HEK293 (cell line): ENCODE results near the gene ITGB8.
"Not testable (repeated sequence)": the region's sequence is repeated elsewhere in the genome, so short reads cannot be mapped to it uniquely, and the experiment has no call there.

Experiments used
- GLI2 ChIP-seq: fragments of 450-650 bp; formaldehyde crosslinking; IDR thresholded peaks from 2 replicates; pipeline ENCODE4; 2017; ENCODE audit warnings: missing biosample characterization, missing genetic modification characterization, low read depth, borderline replicate concordance
- REPIN1 ChIP-seq: fragments of 450-650 bp; formaldehyde crosslinking; IDR thresholded peaks from 2 replicates; pipeline ENCODE4 v1.5.1; 2017; ENCODE audit warnings: missing biosample characterization, missing genetic modification characterization, low read depth
- SETDB1 ChIP-seq: IDR thresholded peaks from one replicate; pipeline ENCODE4 v1.6.1; 2017; ENCODE audit warnings: mild to moderate bottlenecking, low read length, moderate library complexity, mixed read lengths; ENCODE audit not compliant: insufficient read length
- ZNF239 ChIP-seq: fragments of 450-650 bp; formaldehyde crosslinking; IDR thresholded peaks from 2 replicates; pipeline ENCODE4 v1.5.1; 2016; ENCODE audit warnings: missing biosample characterization, missing genetic modification characterization
- ZNF658 ChIP-seq: fragments of 450-650 bp; formaldehyde crosslinking; IDR thresholded peaks from 2 replicates; pipeline ENCODE4; 2016; ENCODE audit warnings: missing biosample characterization, missing genetic modification characterization
- TF ChIP-seq, protein P1 (sequence below): fragments of 450-650 bp; formaldehyde crosslinking; IDR thresholded peaks from 2 replicates; pipeline ENCODE4 v1.5.1; 2016; ENCODE audit warnings: missing biosample characterization, missing genetic modification characterization
- TF ChIP-seq, protein P2 (sequence below): fragments of 450-650 bp; formaldehyde crosslinking; IDR thresholded peaks from 2 replicates; pipeline ENCODE4 v1.5.1; 2016; ENCODE audit warnings: missing biosample characterization, missing genetic modification characterization

DNA sequence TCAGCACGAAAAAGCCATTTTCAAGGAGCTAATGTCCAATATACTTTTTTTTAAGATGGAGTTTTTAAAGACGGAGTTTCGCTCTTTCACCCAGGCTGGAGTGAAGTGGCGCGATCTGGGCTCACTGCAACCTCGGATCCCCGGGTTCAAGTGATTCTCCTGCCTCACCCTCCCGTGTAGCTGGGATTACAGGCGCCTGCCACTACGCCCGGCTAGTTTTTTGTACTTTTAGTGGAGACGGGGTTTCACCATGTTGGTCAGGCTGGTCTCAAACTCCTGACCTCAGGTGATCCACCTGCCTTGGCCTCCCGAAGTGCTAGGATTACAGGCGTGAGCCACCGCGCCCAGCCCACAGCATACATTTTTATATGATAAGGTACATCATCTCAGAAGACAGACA lies 28.4 kb upstream of the ITGB8 start:
- not testable (repeated sequence) for TF ChIP-seq ZNF658 (tag by site-specific recombination); REPIN1 (tag by site-specific recombination); GLI2 (tag by site-specific recombination); ZNF239 (tag by site-specific recombination); SETDB1
- TF ChIP-seq, protein P1, sequence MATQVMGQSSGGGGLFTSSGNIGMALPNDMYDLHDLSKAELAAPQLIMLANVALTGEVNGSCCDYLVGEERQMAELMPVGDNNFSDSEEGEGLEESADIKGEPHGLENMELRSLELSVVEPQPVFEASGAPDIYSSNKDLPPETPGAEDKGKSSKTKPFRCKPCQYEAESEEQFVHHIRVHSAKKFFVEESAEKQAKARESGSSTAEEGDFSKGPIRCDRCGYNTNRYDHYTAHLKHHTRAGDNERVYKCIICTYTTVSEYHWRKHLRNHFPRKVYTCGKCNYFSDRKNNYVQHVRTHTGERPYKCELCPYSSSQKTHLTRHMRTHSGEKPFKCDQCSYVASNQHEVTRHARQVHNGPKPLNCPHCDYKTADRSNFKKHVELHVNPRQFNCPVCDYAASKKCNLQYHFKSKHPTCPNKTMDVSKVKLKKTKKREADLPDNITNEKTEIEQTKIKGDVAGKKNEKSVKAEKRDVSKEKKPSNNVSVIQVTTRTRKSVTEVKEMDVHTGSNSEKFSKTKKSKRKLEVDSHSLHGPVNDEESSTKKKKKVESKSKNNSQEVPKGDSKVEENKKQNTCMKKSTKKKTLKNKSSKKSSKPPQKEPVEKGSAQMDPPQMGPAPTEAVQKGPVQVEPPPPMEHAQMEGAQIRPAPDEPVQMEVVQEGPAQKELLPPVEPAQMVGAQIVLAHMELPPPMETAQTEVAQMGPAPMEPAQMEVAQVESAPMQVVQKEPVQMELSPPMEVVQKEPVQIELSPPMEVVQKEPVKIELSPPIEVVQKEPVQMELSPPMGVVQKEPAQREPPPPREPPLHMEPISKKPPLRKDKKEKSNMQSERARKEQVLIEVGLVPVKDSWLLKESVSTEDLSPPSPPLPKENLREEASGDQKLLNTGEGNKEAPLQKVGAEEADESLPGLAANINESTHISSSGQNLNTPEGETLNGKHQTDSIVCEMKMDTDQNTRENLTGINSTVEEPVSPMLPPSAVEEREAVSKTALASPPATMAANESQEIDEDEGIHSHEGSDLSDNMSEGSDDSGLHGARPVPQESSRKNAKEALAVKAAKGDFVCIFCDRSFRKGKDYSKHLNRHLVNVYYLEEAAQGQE = not testable (repeated sequence)
- TF ChIP-seq, protein P2, sequence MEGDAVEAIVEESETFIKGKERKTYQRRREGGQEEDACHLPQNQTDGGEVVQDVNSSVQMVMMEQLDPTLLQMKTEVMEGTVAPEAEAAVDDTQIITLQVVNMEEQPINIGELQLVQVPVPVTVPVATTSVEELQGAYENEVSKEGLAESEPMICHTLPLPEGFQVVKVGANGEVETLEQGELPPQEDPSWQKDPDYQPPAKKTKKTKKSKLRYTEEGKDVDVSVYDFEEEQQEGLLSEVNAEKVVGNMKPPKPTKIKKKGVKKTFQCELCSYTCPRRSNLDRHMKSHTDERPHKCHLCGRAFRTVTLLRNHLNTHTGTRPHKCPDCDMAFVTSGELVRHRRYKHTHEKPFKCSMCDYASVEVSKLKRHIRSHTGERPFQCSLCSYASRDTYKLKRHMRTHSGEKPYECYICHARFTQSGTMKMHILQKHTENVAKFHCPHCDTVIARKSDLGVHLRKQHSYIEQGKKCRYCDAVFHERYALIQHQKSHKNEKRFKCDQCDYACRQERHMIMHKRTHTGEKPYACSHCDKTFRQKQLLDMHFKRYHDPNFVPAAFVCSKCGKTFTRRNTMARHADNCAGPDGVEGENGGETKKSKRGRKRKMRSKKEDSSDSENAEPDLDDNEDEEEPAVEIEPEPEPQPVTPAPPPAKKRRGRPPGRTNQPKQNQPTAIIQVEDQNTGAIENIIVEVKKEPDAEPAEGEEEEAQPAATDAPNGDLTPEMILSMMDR (tag by site-specific recombination) = not testable (repeated sequence)
